HL-60 (cell line): ENCODE results near the gene EFHC1.

ENCODE experiments used
- DNase-seq, 2 experiments: peaks; one replicate each; pipeline ENCODE4 v3.0.0-alpha.2; 2010 to 2020; ENCODE audit warnings: low read depth in 1 of 2, low spot score in 1 of 2
- H3K27ac ChIP-seq: fragments of 250-450 bp; sonication (Bioruptor Pico); replicated peaks from 2 replicates; pipeline ENCODE4 v1.5.1; 2020; ENCODE audit warnings: mild to moderate bottlenecking, moderate library complexity
- H3K27me3 ChIP-seq: fragments of 250-450 bp; sonication (Bioruptor Pico); 2 replicates; pipeline ENCODE4 v1.5.1; 2021; ENCODE audit warnings: mild to moderate bottlenecking, moderate library complexity; ENCODE audit not compliant: insufficient read depth, poor library complexity, severe bottlenecking
- H3K4me3 ChIP-seq: replicated peaks from 2 replicates; pipeline ENCODE4 v1.5.1; 2011; ENCODE audit warnings: mild to moderate bottlenecking, control low read depth, low read length; ENCODE audit not compliant: insufficient read depth
- GABPA ChIP-seq: IDR thresholded peaks from 2 replicates; pipeline ENCODE4 v1.6.1; 2012; ENCODE audit warnings: low read depth
- POLR2AphosphoS5 ChIP-seq: IDR thresholded peaks from 2 replicates; pipeline ENCODE4 v1.6.1; 2012; ENCODE audit warnings: low read depth
- SPI1 ChIP-seq: IDR thresholded peaks from 2 replicates; pipeline ENCODE4 v1.6.1; 2012; ENCODE audit warnings: low read depth, mild to moderate bottlenecking, borderline replicate concordance
- TF ChIP-seq, protein P1 (sequence below): IDR thresholded peaks from 2 replicates; pipeline ENCODE4 v1.6.1; 2012; ENCODE audit warnings: low read depth; ENCODE audit not compliant: insufficient replicate concordance
- TF ChIP-seq, protein P2 (sequence below): IDR thresholded peaks from one replicate; pipeline ENCODE4 v1.5.1; 2011; ENCODE audit warnings: low read length, control low read depth, inconsistent platforms; ENCODE audit not compliant: insufficient read depth

The EFHC1 gene

DNA sequence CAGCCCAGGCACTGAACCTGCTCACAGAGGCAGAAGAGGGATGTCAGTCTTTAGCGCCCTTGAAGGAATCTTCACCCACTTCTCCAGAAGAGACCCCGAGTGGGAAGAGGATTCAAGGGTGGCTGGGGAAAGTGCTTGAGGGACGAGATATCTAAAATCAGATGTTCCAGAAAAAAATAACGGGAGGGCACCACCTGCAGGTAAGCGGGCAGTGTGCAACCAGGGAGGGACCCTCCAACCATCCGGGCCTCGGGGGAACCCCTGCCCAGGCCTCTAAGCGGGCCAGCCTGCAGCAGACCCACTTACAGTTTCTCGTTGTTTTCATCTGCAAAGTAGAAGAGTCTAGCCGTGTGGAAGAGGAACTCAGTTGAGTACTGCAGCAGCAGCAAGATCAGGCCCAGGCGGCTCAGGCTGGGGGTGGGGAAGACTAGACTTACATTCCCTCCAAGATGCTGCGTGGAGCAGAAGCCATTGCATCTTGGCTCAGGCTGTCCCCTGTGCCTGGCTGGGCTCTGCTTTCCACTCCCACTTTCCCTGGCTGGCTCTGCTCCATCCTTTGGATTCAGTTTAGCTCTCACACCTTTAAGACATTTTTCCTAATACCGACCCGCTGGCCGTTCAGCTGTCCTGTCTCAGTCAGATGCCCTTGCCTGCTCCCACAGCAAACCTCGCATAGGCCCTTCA is 85.7 kb downstream of the EFHC1 start:
- no peaks in the 10 kb centered on the region for H3K27me3 ChIP-seq
- DNase-seq: peak in 1 of 2 experiments; percentile 15
- H3K27ac ChIP-seq: no peak overlapping the region
- H3K4me3 ChIP-seq: no peak overlapping the region
- TF ChIP-seq, protein P1, sequence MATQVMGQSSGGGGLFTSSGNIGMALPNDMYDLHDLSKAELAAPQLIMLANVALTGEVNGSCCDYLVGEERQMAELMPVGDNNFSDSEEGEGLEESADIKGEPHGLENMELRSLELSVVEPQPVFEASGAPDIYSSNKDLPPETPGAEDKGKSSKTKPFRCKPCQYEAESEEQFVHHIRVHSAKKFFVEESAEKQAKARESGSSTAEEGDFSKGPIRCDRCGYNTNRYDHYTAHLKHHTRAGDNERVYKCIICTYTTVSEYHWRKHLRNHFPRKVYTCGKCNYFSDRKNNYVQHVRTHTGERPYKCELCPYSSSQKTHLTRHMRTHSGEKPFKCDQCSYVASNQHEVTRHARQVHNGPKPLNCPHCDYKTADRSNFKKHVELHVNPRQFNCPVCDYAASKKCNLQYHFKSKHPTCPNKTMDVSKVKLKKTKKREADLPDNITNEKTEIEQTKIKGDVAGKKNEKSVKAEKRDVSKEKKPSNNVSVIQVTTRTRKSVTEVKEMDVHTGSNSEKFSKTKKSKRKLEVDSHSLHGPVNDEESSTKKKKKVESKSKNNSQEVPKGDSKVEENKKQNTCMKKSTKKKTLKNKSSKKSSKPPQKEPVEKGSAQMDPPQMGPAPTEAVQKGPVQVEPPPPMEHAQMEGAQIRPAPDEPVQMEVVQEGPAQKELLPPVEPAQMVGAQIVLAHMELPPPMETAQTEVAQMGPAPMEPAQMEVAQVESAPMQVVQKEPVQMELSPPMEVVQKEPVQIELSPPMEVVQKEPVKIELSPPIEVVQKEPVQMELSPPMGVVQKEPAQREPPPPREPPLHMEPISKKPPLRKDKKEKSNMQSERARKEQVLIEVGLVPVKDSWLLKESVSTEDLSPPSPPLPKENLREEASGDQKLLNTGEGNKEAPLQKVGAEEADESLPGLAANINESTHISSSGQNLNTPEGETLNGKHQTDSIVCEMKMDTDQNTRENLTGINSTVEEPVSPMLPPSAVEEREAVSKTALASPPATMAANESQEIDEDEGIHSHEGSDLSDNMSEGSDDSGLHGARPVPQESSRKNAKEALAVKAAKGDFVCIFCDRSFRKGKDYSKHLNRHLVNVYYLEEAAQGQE: no peak
- TF ChIP-seq SPI1 (no peak), GABPA (no peak), POLR2AphosphoS5 (no peak)
- TF ChIP-seq, protein P2, sequence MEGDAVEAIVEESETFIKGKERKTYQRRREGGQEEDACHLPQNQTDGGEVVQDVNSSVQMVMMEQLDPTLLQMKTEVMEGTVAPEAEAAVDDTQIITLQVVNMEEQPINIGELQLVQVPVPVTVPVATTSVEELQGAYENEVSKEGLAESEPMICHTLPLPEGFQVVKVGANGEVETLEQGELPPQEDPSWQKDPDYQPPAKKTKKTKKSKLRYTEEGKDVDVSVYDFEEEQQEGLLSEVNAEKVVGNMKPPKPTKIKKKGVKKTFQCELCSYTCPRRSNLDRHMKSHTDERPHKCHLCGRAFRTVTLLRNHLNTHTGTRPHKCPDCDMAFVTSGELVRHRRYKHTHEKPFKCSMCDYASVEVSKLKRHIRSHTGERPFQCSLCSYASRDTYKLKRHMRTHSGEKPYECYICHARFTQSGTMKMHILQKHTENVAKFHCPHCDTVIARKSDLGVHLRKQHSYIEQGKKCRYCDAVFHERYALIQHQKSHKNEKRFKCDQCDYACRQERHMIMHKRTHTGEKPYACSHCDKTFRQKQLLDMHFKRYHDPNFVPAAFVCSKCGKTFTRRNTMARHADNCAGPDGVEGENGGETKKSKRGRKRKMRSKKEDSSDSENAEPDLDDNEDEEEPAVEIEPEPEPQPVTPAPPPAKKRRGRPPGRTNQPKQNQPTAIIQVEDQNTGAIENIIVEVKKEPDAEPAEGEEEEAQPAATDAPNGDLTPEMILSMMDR: no peak

DNA sequence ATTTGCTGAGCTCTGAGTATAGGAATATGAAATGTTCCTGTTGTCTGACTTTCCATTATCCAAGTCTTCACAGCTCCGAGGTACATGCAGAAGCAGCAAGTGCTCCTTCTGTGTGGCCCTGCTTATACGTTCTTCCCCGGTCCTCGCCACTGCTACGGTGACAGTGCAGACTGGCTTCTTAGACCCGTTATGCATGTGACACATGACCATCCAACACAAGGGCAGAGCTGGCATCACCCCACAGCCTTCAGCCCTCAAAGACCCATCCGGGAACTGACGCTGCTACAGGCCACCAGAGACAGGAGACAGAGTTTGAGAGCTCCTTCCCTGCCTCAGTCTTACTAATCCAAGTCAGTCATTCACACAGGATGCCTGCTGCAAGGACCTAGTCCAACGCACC is 86.3 kb downstream of the EFHC1 start:
- Histone ChIP-seq H3K27ac (no peak overlapping the region), H3K27me3 (no peaks in the 10 kb centered on the region), H3K4me3 (no peak overlapping the region)
- DNase-seq: no peak
- TF ChIP-seq SPI1: no peak
- TF ChIP-seq POLR2AphosphoS5: no peak
- TF ChIP-seq, protein P2: no peak

DNA sequence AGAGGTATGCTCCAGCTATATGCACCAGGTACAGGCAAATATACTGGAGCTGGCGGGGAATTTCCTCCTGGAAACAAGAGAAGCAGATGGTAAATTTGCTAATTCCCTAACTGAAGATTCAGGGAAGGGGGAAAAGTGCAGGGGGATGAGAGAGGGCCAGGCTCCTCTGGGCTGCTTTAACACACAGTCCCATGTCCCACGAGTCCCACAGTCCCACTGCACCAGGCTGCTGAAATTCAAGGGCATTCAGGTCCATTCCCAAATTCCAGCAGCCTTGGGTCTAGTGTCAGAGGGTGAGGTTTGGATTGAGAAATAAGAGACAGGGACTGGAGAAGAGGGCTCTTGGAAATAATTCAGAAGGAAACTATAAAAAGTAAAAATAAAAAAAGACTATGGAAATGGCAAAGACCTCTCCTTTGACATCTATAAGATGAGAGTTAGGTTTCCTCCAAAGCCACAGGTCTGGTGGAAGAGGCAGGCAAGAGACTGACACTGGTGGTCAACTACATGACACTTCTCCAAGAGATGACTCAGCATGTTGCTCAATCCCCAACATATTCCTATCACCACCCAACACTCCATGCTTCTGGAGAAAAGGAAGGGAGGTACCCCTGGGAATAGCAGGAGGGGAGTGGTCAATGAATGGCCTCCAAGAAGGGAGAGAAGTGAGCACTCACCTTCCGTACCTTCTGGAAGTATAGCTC is 87.6 kb downstream of the EFHC1 start:
- no peak overlapping the region for H3K4me3 ChIP-seq
- DNase-seq: peak in 1 of 2 experiments; percentile 10
- H3K27me3 ChIP-seq: no peaks in the 10 kb centered on the region
- TF ChIP-seq SPI1 (no peak), POLR2AphosphoS5 (no peak)
- no peak overlapping the region for H3K27ac ChIP-seq

DNA sequence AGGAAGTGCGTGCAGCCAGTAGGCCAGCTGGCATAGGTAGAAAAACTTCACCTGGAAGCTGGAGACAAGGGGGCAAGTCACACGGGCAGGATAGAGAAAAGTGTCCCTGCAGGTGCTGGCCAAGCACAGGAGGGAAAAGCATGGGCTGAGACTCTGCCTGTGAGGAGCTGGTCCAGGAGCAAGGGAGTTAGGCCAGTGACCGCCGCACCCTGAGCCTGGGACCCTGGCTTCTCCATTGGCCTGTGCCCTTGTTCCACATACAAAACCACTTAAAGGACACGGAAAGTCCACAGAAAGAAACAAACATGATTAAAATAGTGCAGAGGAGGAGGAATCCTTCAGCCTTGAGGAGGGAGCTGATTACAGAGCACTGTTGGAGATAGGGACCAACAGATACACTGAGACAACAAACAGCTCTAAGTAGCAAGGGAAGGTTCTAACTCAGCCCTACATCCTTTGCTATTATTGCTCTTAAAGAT is 88.2 kb downstream of the EFHC1 start:
- DNase-seq: no peak
- TF ChIP-seq SPI1 (no peak), POLR2AphosphoS5 (no peak), GABPA (no peak)
- TF ChIP-seq, protein P2: no peak
- TF ChIP-seq, protein P1: no peak
- H3K4me3 ChIP-seq: no peak overlapping the region

More for the DNA sequence above, 88.2 kb downstream of the EFHC1 start:
- no peaks in the 10 kb centered on the region for H3K27me3 ChIP-seq
- no peak overlapping the region for H3K27ac ChIP-seq
